HepG2 (cell line): ENCODE measurements around the gene MYO18A. TPM values are rescaled to one million over a fixed set of nuclear protein-coding genes. Genes with fewer than 3 reads are reported as not detected.

Experiments used
- ATAC-seq: fragments of 200-7000 bp; cut with Tn5 transposase; 3 replicates; pipeline ENCODE4 v1.9.1; 2020; ENCODE audit warnings: mild to moderate bottlenecking, moderate library complexity
- BruUV-seq: library from RNA; stranded (reverse); fragments of 400-500 nt; replicated peaks from 2 replicates; lab custom pipeline; 2021; lab: Mats Ljungman, UMichigan
- CTCF ChIA-PET: fragments of 300-600 bp; formaldehyde crosslinking; extraction: SDS; loops from one replicate; lab custom pipeline; 2021; ENCODE audit warnings: low total read pairs, inconsistent platforms, low intra/inter-chr PET ratio; lab: Yijun Ruan, JAX
- POLR2A ChIA-PET: fragments of 350-600 bp; sonication (Branson Sonifier 250); formaldehyde crosslinking; loops from one replicate; lab custom pipeline; 2020; ENCODE audit warnings: antibody characterized with exemption, inconsistent platforms; lab: Yijun Ruan, JAX
- DNase-seq: peaks from one replicate; pipeline ENCODE4 v3.0.0-alpha.2; 2015; ENCODE audit warnings: low spot score
- FAIRE-seq: peaks from 3 replicates; lab custom pipeline; 2011; peaks lifted over from hg19 to GRCh38; lab: Jason Lieb, UNC
- H2AFZ ChIP-seq: one replicate; pipeline ENCODE4 v1.6.1; 2011; ENCODE audit warnings: low read length, inconsistent platforms
- H3K27ac ChIP-seq: fragments of 300-600 bp; 3 replicates; pipeline ENCODE4 v1.8.0; 2011; ENCODE audit warnings: mixed run types, mild to moderate bottlenecking, mixed read lengths, low read length, inconsistent platforms; ENCODE audit not compliant: insufficient read depth; ENCODE audit errors: extremely low read length
- H3K27me3 ChIP-seq, 2 experiments: fragments of 200-600 bp in 1 of 2; 2 replicates in 1 of 2; 3 replicates in 1 of 2; pipeline versions ENCODE4 v1.6.0 to v1.8.0; 2011; ENCODE audit warnings: low read length in 2 of 2, mild to moderate bottlenecking in 2 of 2, moderate library complexity in 2 of 2, inconsistent platforms in 1 of 2; ENCODE audit not compliant: insufficient read depth in 2 of 2, control insufficient read depth in 1 of 2
- H3K36me3 ChIP-seq, 2 experiments: fragments of 200-600 bp in 1 of 2; replicated peaks in 1 of 2; 2 replicates in 1 of 2; 3 replicates in 1 of 2; pipeline versions ENCODE4 v1.5.1 to v1.8.0; 2011; ENCODE audit warnings: low read length in 2 of 2, inconsistent platforms in 1 of 2; ENCODE audit not compliant: insufficient read depth in 2 of 2, control insufficient read depth in 1 of 2
- H3K4me1 ChIP-seq: 2 replicates; pipeline ENCODE4 v1.5.1; 2012; ENCODE audit warnings: low read length, inconsistent platforms; ENCODE audit not compliant: insufficient read depth
- H3K4me2 ChIP-seq: 2 replicates; pipeline ENCODE4 v1.6.0; 2011; ENCODE audit warnings: low read depth, low read length, inconsistent platforms
- H3K4me3 ChIP-seq, 3 experiments: fragments of 200-600 bp in 1 of 3; sonication (generic), shearing (Covaris generic) in 1 of 3; replicated peaks in 1 of 3; 2 replicates each; pipeline ENCODE4 v1.5.1; 2011 to 2016; ENCODE audit warnings: low read length in 3 of 3, inconsistent platforms in 2 of 3, low read depth in 2 of 3, mild to moderate bottlenecking in 2 of 3, control low read depth in 1 of 3, mixed read lengths in 1 of 3; ENCODE audit not compliant: insufficient read depth in 1 of 3
- H3K79me2 ChIP-seq: one replicate; pipeline ENCODE4 v1.6.1; 2011; ENCODE audit warnings: low read length, inconsistent platforms; ENCODE audit not compliant: insufficient read depth
- H3K9ac ChIP-seq: 2 replicates; pipeline ENCODE4 v1.6.0; 2011; ENCODE audit warnings: mild to moderate bottlenecking, low read depth, low read length, inconsistent platforms; ENCODE audit not compliant: insufficient read depth
- H3K9me3 ChIP-seq: 2 replicates; pipeline ENCODE4 v1.5.1; 2012; ENCODE audit warnings: mild to moderate bottlenecking, low read length
- H4K20me1 ChIP-seq: 2 replicates; pipeline ENCODE4 v1.6.0; 2011; ENCODE audit warnings: inconsistent platforms, mild to moderate bottlenecking, low read length, moderate library complexity; ENCODE audit not compliant: insufficient read depth
- BORCS8-MEF2B ChIP-seq: sonication (generic); formaldehyde crosslinking; IDR thresholded peaks from 2 replicates; pipeline ENCODE4 v1.8.0; 2022; ENCODE audit warnings: mild to moderate bottlenecking, missing genetic modification reagents
- HNRNPL ChIP-seq: fragments of 200-400 bp; formaldehyde crosslinking; IDR thresholded peaks from 2 replicates; pipeline ENCODE4 v1.6.1; 2017; ENCODE audit warnings: mild to moderate bottlenecking, low read depth, low read length
- PCBP1 ChIP-seq: fragments of 200-400 bp; formaldehyde crosslinking; IDR thresholded peaks from 2 replicates; pipeline ENCODE4 v1.6.1; 2017; ENCODE audit warnings: mild to moderate bottlenecking, low read depth, low read length, borderline replicate concordance
- PTBP1 ChIP-seq: fragments of 200-400 bp; formaldehyde crosslinking; IDR thresholded peaks from 2 replicates; pipeline ENCODE4 v1.6.1; 2018; ENCODE audit warnings: low read length, low read depth; ENCODE audit not compliant: poor library complexity, severe bottlenecking
- ZMYM2 ChIP-seq: sonication (generic); formaldehyde crosslinking; IDR thresholded peaks from 2 replicates; pipeline ENCODE4 v1.8.0; 2022; ENCODE audit warnings: mild to moderate bottlenecking, missing genetic modification reagents
- ZNF530 ChIP-seq: sonication (generic); formaldehyde crosslinking; IDR thresholded peaks from 2 replicates; pipeline ENCODE4 v1.5.0; 2020; ENCODE audit warnings: low read depth, mild to moderate bottlenecking, missing genetic modification reagents
- ZNF674 ChIP-seq: sonication (generic); formaldehyde crosslinking; IDR thresholded peaks from 2 replicates; pipeline ENCODE4 v1.5.0; 2020; ENCODE audit warnings: low read depth, mild to moderate bottlenecking, missing genetic modification reagents
- ZNF773 ChIP-seq: sonication (generic); formaldehyde crosslinking; IDR thresholded peaks from 2 replicates; pipeline ENCODE4 v1.4.0; 2020; ENCODE audit warnings: missing genetic modification reagents, borderline replicate concordance
- WGBS: methylation state at CpG from one replicate; pipeline ENCODE4 v1.1.6; 2017; ENCODE audit warnings: low lambda C conversion rate; 5-methylcytosine and 5-hydroxymethylcytosine counted together
- in situ Hi-C: cut with HindIII; loops from 2 replicates; pipeline ENCODE4 v1.10.0; 2017; ENCODE audit warnings: low pct_unique_long_range_greater_than_20kb; ENCODE audit not compliant: extremely low pct_ligation_motif_present
- intact Hi-C: fragments of 100-400 bp; cut with micrococcal nuclease; formaldehyde crosslinking; loops from one replicate; pipeline ENCODE4 v1.10.0; 2022; ENCODE audit not compliant: unreplicated experiment
- polyA plus RNA-seq, 8 experiments: library from polyadenylated mRNA; depleted of rRNA in 3 of 8; stranded (reverse) in 7 of 8; unstranded in 1 of 8; fragments of >200 nt; fragmentation: Illumina TruSeq in 4 of 8; extraction: Trizol in 4 of 8; gene quantifications; 2 replicates each; pipeline versions ENCODE4 v1.2.1 to v1.2.3, GENCODE V29; 2011 to 2016; ENCODE audit warnings: low read depth in 4 of 8, missing spikeins in 1 of 8, mixed read lengths in 1 of 8; ENCODE audit not compliant: insufficient read depth in 1 of 8
- total RNA-seq, 5 experiments: library from RNA; depleted of rRNA; stranded (reverse); fragments of >200 nt; fragmentation: Illumina TruSeq; extraction: Trizol; gene quantifications; 2 replicates each; pipeline ENCODE4 v1.2.3, GENCODE V29; 2016; ENCODE audit warnings: low read depth in 1 of 5
- TF ChIP-seq, protein P1 (sequence below): IDR thresholded peaks from 2 replicates; pipeline ENCODE4 v1.6.1; 2016; ENCODE audit warnings: mild to moderate bottlenecking
- TF ChIP-seq, protein P2 (sequence below): sonication (generic); formaldehyde crosslinking; IDR thresholded peaks from 2 replicates; pipeline ENCODE4 v1.4.0; 2020; ENCODE audit warnings: missing genetic modification reagents
- TF ChIP-seq, protein P3 (sequence below): sonication (generic); formaldehyde crosslinking; IDR thresholded peaks from 2 replicates; pipeline ENCODE4 v1.4.0; 2020; ENCODE audit warnings: missing genetic modification reagents

The MYO18A gene
- total and polyA plus RNA-seq, 2 of the 13 experiments (the other 11 are each of a cell fraction or from before 2014, with no cell fraction given): 16.8 to 24.8 TPM

DNA sequence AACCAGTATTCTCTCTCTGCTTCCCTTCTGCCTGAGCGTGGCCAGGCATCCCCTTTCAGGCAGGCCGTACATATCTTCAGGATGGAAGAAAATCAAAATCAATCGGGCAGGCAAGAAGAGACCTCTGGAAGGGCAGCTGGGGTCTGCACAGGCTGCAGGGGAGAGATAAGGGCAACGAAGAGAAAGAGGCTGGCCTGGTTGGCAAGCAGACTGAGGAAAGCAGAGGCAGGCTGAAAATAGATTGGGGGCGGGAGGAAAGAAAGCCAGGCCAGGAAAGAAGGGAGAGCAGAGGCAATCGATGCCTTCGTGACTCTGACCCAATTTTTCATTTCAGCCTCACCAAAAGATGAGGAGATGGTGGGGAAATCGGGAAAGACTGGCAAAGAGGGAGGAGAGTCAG is 119.2 kb downstream of the MYO18A start:
- BruUV-seq: no TSS peak

More for the DNA sequence above, 119.2 kb downstream of the MYO18A start:
- TF ChIP-seq PTBP1 (no peak), ZNF530 (CRISPR knock-in tag) (no peak), HNRNPL (no peak), ZNF674 (CRISPR knock-in tag) (no peak), BORCS8-MEF2B (CRISPR knock-in tag) (no peak), ZMYM2 (CRISPR knock-in tag) (no peak), PCBP1 (no peak), ZNF773 (CRISPR knock-in tag) (no peak)
- TF ChIP-seq, protein P1, sequence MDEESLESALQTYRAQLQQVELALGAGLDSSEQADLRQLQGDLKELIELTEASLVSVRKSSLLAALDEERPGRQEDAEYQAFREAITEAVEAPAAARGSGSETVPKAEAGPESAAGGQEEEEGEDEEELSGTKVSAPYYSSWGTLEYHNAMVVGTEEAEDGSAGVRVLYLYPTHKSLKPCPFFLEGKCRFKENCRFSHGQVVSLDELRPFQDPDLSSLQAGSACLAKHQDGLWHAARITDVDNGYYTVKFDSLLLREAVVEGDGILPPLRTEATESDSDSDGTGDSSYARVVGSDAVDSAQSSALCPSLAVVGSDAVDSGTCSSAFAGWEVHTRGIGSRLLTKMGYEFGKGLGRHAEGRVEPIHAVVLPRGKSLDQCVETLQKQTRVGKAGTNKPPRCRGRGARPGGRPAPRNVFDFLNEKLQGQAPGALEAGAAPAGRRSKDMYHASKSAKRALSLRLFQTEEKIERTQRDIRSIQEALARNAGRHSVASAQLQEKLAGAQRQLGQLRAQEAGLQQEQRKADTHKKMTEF (CRISPR knock-in tag): no peak
- TF ChIP-seq, protein P2, sequence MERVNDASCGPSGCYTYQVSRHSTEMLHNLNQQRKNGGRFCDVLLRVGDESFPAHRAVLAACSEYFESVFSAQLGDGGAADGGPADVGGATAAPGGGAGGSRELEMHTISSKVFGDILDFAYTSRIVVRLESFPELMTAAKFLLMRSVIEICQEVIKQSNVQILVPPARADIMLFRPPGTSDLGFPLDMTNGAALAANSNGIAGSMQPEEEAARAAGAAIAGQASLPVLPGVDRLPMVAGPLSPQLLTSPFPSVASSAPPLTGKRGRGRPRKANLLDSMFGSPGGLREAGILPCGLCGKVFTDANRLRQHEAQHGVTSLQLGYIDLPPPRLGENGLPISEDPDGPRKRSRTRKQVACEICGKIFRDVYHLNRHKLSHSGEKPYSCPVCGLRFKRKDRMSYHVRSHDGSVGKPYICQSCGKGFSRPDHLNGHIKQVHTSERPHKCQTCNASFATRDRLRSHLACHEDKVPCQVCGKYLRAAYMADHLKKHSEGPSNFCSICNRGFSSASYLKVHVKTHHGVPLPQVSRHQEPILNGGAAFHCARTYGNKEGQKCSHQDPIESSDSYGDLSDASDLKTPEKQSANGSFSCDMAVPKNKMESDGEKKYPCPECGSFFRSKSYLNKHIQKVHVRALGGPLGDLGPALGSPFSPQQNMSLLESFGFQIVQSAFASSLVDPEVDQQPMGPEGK: no peak
- TF ChIP-seq, protein P3, sequence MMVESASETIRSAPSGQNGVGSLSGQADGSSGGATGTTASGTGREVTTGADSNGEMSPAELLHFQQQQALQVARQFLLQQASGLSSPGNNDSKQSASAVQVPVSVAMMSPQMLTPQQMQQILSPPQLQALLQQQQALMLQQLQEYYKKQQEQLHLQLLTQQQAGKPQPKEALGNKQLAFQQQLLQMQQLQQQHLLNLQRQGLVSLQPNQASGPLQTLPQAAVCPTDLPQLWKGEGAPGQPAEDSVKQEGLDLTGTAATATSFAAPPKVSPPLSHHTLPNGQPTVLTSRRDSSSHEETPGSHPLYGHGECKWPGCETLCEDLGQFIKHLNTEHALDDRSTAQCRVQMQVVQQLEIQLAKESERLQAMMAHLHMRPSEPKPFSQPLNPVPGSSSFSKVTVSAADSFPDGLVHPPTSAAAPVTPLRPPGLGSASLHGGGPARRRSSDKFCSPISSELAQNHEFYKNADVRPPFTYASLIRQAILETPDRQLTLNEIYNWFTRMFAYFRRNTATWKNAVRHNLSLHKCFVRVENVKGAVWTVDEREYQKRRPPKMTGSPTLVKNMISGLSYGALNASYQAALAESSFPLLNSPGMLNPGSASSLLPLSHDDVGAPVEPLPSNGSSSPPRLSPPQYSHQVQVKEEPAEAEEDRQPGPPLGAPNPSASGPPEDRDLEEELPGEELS (CRISPR knock-in tag): no peak
- TF ChIP-seq, all 625 proteins: peak for 0
- no peak for DNase-seq
- H3K36me3 ChIP-seq: peaks cover 2 to 5% of the 10 kb centered on the region in 2 experiments; a peak in 4 of 5 replicates
- CTCF ChIA-PET: no interaction called here
- H3K79me2 ChIP-seq: no peaks in the 10 kb centered on the region
- in situ Hi-C loops (no loop called here), intact Hi-C loops (no loop called here)
- no peaks in the 10 kb centered on the region for H3K27me3 ChIP-seq
- no peak overlapping the region for H2AFZ ChIP-seq
- 51% methylated on average over 8 of the region's 8 CpGs for WGBS
- H3K4me2 ChIP-seq: no peak overlapping the region
- ATAC-seq: peak; percentile 11; the same call in 2 of the 3 replicates
- H3K4me1 ChIP-seq: no peaks in the 10 kb centered on the region
- H4K20me1 ChIP-seq: no peaks in the 10 kb centered on the region
- H3K27ac ChIP-seq: no peak overlapping the region
- POLR2A ChIA-PET: no interaction called here
- no peak overlapping the region for H3K4me3 ChIP-seq
- no peaks in the 10 kb centered on the region for H3K9me3 ChIP-seq
- H3K9ac ChIP-seq: no peak overlapping the region
- no peak for FAIRE-seq
